ENCODE results near the gene TPM2. TPM values are rescaled to one million over a fixed set of nuclear protein-coding genes. Genes with fewer than 3 reads are reported as not detected.

The TPM2 gene
- total and polyA plus RNA-seq, 2 donors from 2014 or later, result 218 to 287 TPM

GRCh38 chr9:35732800-35733541 lies 43.2 kb upstream of the TPM2 start:
- Histone ChIP-seq H3K36me3 (ENCODE audit: control insufficient read depth in 2 of 3, insufficient read depth in 3 of 3, low read length in 3 of 3) (peaks cover 10 to 37% (median 22%) of the 10 kb centered on the region in 3 donors), H3K9ac (ENCODE audit: low read length in 3 of 3) (peak overlapping the region; percentile 75 to 97 (median 96)), H3K4me3 (ENCODE audit: low read length in 3 of 3) (peak overlapping the region; percentile 78 to 94 (median 94)), H3K27ac (ENCODE audit: low read depth in 2 of 2, low read length in 2 of 2) (peak overlapping the region; percentile 97 to 98), H3K9me3 (ENCODE audit: control insufficient read depth in 2 of 3, insufficient read depth in 1 of 3, low read length in 3 of 3) (no peaks in the 10 kb centered on the region), H3K4me1 (ENCODE audit: control insufficient read depth in 2 of 3, insufficient read depth in 2 of 3, low read depth in 1 of 3, low read length in 3 of 3) (peaks cover 11 to 45% (median 44%) of the 10 kb centered on the region in 3 donors), H3K27me3 (ENCODE audit: control insufficient read depth, insufficient read depth, low read length) (no peaks in the 10 kb centered on the region)
- DNase-seq, result peak in 4 of 5 donors; percentile 26 to 76 (median 65)
- intact Hi-C loops (cut with DNase I), result no loop called here
- no peak for FAIRE-seq
- no peak for TF ChIP-seq CTCF (IDR thresholded peaks at IDR 0.05; ENCODE audit: borderline replicate concordance, extremely low read depth, insufficient read depth)

GRCh38 chr9:35732185-35732799 lies 42.6 kb upstream of the TPM2 start, which contains the start of the genes CREB3 and TLN1:
Gene CREB3, plus strand, starts transcription at chr9:35732666. Its CDS starts 107 bp downstream, at chr9:35732773.
Gene TLN1, minus strand, starts transcription at chr9:35732195. Its CDS starts 6,501 bp downstream, at chr9:35725694.
- intact Hi-C loops (cut with DNase I), result no loop called here
- DNase-seq, result peak; percentile 98 to 100 (median 99)
- FAIRE-seq, result peak; percentile 89
- no peaks in the 10 kb centered on the region for H3K9me3 ChIP-seq (ENCODE audit: control insufficient read depth in 2 of 3, insufficient read depth in 1 of 3, low read length in 3 of 3)
- peak within 1 kb of the TSS; percentile 97 to 98 for H3K27ac ChIP-seq (ENCODE audit: low read depth in 2 of 2, low read length in 2 of 2)
- H3K4me1 ChIP-seq (ENCODE audit: control insufficient read depth in 2 of 3, insufficient read depth in 2 of 3, low read depth in 1 of 3, low read length in 3 of 3), result peaks cover 13 to 52% (median 51%) of the 10 kb centered on the region in 3 donors
- H3K9ac ChIP-seq (ENCODE audit: low read length in 3 of 3), result peak within 1 kb of the TSS; percentile 75 to 97 (median 96)
- H3K27me3 ChIP-seq (ENCODE audit: control insufficient read depth, insufficient read depth, low read length), result no peaks in the 10 kb centered on the region
- TF ChIP-seq CTCF (IDR thresholded peaks at IDR 0.05; ENCODE audit: borderline replicate concordance, extremely low read depth, insufficient read depth), result no peak
- H3K4me3 ChIP-seq (ENCODE audit: low read length in 3 of 3), result peak within 1 kb of the TSS; percentile 82 to 97 (median 94)
- H3K36me3 ChIP-seq (ENCODE audit: control insufficient read depth in 2 of 3, insufficient read depth in 3 of 3, low read length in 3 of 3), result peaks cover 6 to 30% (median 16%) of the 10 kb centered on the region in 3 donors

GRCh38 chr9:35731415-35732184 lies 41.9 kb upstream of the TPM2 start:
- H3K4me1 ChIP-seq (ENCODE audit: control insufficient read depth in 2 of 3, insufficient read depth in 2 of 3, low read depth in 1 of 3, low read length in 3 of 3), result peaks cover 13 to 59% (median 58%) of the 10 kb centered on the region in 3 donors
- peak overlapping the region; percentile 82 to 97 (median 88) for H3K4me3 ChIP-seq (ENCODE audit: low read length in 3 of 3)
- H3K27ac ChIP-seq (ENCODE audit: low read depth in 2 of 2, low read length in 2 of 2), result peak overlapping the region; percentile 97 to 98
- TF ChIP-seq CTCF (IDR thresholded peaks at IDR 0.05; ENCODE audit: borderline replicate concordance, extremely low read depth, insufficient read depth), result no peak
- H3K9ac ChIP-seq (ENCODE audit: low read length in 3 of 3), result peak overlapping the region; percentile 68 to 97 (median 96)
- H3K9me3 ChIP-seq (ENCODE audit: control insufficient read depth in 2 of 3, insufficient read depth in 1 of 3, low read length in 3 of 3), result no peaks in the 10 kb centered on the region
- intact Hi-C loops (cut with DNase I), result no loop called here
- no peak for FAIRE-seq
- H3K27me3 ChIP-seq (ENCODE audit: control insufficient read depth, insufficient read depth, low read length), result no peaks in the 10 kb centered on the region
- DNase-seq, result peak in 2 of 5 donors; percentile 45 to 57
- H3K36me3 ChIP-seq (ENCODE audit: control insufficient read depth in 2 of 3, insufficient read depth in 3 of 3, low read length in 3 of 3), result peaks cover 3 to 23% (median 10%) of the 10 kb centered on the region in 3 donors

Measured in kidney (tissue), 14 donors.